ENCODE measurements around the gene ATP4A. TPM values are rescaled to one million over a fixed set of nuclear protein-coding genes. Genes with fewer than 3 reads are reported as not detected.

The ATP4A gene
- total RNA-seq = not detected
- not detected for total RNA-seq (2013)

- H3K9me3 Mint-ChIP-seq = no peaks in the 10 kb centered on the region
- no peak within 1 kb of the TSS for H3K4me3 Mint-ChIP-seq
- no peaks in the 10 kb centered on the region for H3K36me3 ChIP-seq (ENCODE audit: control insufficient read depth, insufficient read depth, low read length)
- ATAC-seq (no peak), DNase-seq (no peak)
- no peak for TF ChIP-seq CTCF (IDR thresholded peaks at IDR 0.05)
- 64% methylated on average over 10 of the region's 15 CpGs for WGBS (ENCODE audit: insufficient coverage)
- H3K27me3 ChIP-seq (ENCODE audit: control insufficient read depth, insufficient read depth, low read length) = peaks cover 11% of the 10 kb centered on the region
- no peak within 1 kb of the TSS for H3K4me3 ChIP-seq (ENCODE audit: low read length)
- no peak within 1 kb of the TSS for H3K27ac Mint-ChIP-seq
- H3K27ac ChIP-seq (ENCODE audit: low read length) = no peak within 1 kb of the TSS
- peaks cover 14 to 41% of the 10 kb centered on the region in 2 donors for H3K27me3 Mint-ChIP-seq (ENCODE audit: low read depth in 2 of 2)
- intact Hi-C loops (cut with micrococcal nuclease) = no loop called here
- peaks cover 9% of the 10 kb centered on the region for H3K4me1 ChIP-seq (ENCODE audit: control insufficient read depth, insufficient read depth, low read length)
- peaks cover 0 to 5% of the 10 kb centered on the region in 2 donors for H3K4me1 Mint-ChIP-seq
- no peaks in the 10 kb centered on the region for H3K9me3 ChIP-seq (ENCODE audit: control insufficient read depth, insufficient read depth, low read length)
- no peaks in the 10 kb centered on the region for H3K36me3 Mint-ChIP-seq
Measured at GRCh38 chr19:35563207-35563829, at the start of gene ATP4A. ATP4A (minus strand) TSS chr19:35563658; CDS start chr19:35563629, 29 bp downstream.

- Mint-ChIP-seq H3K27me3 (ENCODE audit: low read depth in 2 of 2) (no peaks in the 10 kb centered on the region), H3K4me1 (peaks cover 10 to 14% of the 10 kb centered on the region in 2 donors), H3K27ac (peak within 1 kb of the TSS; percentile 84 to 93), H3K4me3 (peak within 1 kb of the TSS; percentile 93), H3K9me3 (no peaks in the 10 kb centered on the region), H3K36me3 (no peaks in the 10 kb centered on the region)
- Histone ChIP-seq H3K9me3 (ENCODE audit: control insufficient read depth, insufficient read depth, low read length) (no peaks in the 10 kb centered on the region), H3K4me3 (ENCODE audit: low read length) (peak within 1 kb of the TSS; percentile 68), H3K27ac (ENCODE audit: low read length) (peak within 1 kb of the TSS; percentile 69), H3K36me3 (ENCODE audit: control insufficient read depth, insufficient read depth, low read length) (peaks cover 9% of the 10 kb centered on the region), H3K4me1 (ENCODE audit: control insufficient read depth, insufficient read depth, low read length) (peaks cover 32% of the 10 kb centered on the region), H3K27me3 (ENCODE audit: control insufficient read depth, insufficient read depth, low read length) (no peaks in the 10 kb centered on the region)
- under 1% methylated on average over 47 of the region's 47 CpGs for WGBS (ENCODE audit: insufficient coverage)
- intact Hi-C loops (cut with micrococcal nuclease) = loop anchor here (1.0 kb wide), 2 partner anchors 16 to 32 kb away; no protein-coding TSS in a partner anchor
- ATAC-seq (peak; percentile 94 to 97 (median 96)), DNase-seq (peak; percentile 97 to 98)
- TF ChIP-seq CTCF (IDR thresholded peaks at IDR 0.05) = no peak
Measured at GRCh38 chr19:35612559-35613321, 49.3 kb upstream of the ATP4A start, which contains the start of gene HAUS5. HAUS5 (plus strand) TSS chr19:35612735; CDS start chr19:35612795, 60 bp downstream.

- intact Hi-C loops (cut with micrococcal nuclease) = loop anchor here (1.0 kb wide), 2 partner anchors 16 to 32 kb away; no protein-coding TSS in a partner anchor
Measured at GRCh38 chr19:35612224-35612558, 48.7 kb upstream of the ATP4A start.

More at GRCh38 chr19:35612224-35612558, 48.7 kb upstream of the ATP4A start:
- Mint-ChIP-seq H3K36me3 (no peaks in the 10 kb centered on the region), H3K27ac (peak overlapping the region; percentile 84 to 93), H3K4me3 (peak overlapping the region; percentile 93), H3K9me3 (no peaks in the 10 kb centered on the region), H3K4me1 (peaks cover 10 to 14% of the 10 kb centered on the region in 2 donors), H3K27me3 (ENCODE audit: low read depth in 2 of 2) (no peaks in the 10 kb centered on the region)
- ATAC-seq = no peak
- H3K4me3 ChIP-seq (ENCODE audit: low read length) = peak overlapping the region; percentile 68
- peak overlapping the region; percentile 12 for H3K27ac ChIP-seq (ENCODE audit: low read length)
- H3K9me3 ChIP-seq (ENCODE audit: control insufficient read depth, insufficient read depth, low read length) = no peaks in the 10 kb centered on the region
- TF ChIP-seq CTCF (IDR thresholded peaks at IDR 0.05) = no peak
- peak in 1 of 2 donors; percentile 23 for DNase-seq
- H3K4me1 ChIP-seq (ENCODE audit: control insufficient read depth, insufficient read depth, low read length) = peaks cover 32% of the 10 kb centered on the region
- peaks cover 9% of the 10 kb centered on the region for H3K36me3 ChIP-seq (ENCODE audit: control insufficient read depth, insufficient read depth, low read length)
- 31% methylated on average over 9 of the region's 9 CpGs for WGBS (ENCODE audit: insufficient coverage)
- no peaks in the 10 kb centered on the region for H3K27me3 ChIP-seq (ENCODE audit: control insufficient read depth, insufficient read depth, low read length)
